Measurements from ENCODE around the gene SOX14.
A peak's percentile ranks its signal among the peaks of the same experiment; 100 is the strongest.

Gene SOX14

GRCh38 chr3:137768361-137769321 lies 4.5 kb downstream of the SOX14 start:
- no peak for DNase-seq

- no peak for DNase-seq
These were observed 5.4 kb downstream of the SOX14 start for GRCh38 chr3:137769322-137770065.

DNA sequence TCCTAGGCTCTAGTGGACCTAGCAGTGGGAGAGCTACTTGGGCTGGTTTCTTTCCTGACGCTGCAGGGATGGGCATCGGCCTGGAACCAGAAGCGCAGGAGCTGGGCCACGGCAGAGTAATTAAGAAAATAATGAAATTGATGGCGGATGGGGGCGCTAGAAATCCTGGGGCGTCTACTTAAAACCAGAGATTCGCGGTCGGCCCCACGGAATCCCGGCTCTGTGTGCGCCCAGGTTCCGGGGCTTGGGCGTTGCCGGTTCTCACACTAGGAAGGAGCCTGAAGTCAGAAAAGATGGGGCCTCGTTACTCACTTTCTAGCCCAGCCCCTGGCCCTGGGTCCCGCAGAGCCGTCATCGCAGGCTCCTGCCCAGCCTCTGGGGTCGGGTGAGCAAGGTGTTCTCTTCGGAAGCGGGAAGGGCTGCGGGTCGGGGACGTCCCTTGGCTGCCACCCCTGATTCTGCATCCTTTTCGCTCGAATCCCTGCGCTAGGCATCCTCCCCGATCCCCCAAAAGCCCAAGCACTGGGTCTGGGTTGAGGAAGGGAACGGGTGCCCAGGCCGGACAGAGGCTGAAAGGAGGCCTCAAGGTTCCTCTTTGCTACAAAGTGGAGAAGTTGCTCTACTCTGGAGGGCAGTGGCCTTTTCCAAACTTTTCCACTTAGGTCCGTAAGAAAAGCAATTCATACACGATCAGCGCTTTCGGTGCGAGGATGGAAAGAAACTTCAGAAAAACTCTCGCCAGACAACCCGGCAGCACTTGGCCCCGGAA lies 6.1 kb downstream of the SOX14 start:
- DNase-seq, result no peak

GRCh38 chr3:137770835-137771399 lies 6.8 kb downstream of the SOX14 start:
- peak; percentile 56 for DNase-seq

GRCh38 chr3:137771401-137772213 lies 7.5 kb downstream of the SOX14 start:
- no peak for DNase-seq

DNA sequence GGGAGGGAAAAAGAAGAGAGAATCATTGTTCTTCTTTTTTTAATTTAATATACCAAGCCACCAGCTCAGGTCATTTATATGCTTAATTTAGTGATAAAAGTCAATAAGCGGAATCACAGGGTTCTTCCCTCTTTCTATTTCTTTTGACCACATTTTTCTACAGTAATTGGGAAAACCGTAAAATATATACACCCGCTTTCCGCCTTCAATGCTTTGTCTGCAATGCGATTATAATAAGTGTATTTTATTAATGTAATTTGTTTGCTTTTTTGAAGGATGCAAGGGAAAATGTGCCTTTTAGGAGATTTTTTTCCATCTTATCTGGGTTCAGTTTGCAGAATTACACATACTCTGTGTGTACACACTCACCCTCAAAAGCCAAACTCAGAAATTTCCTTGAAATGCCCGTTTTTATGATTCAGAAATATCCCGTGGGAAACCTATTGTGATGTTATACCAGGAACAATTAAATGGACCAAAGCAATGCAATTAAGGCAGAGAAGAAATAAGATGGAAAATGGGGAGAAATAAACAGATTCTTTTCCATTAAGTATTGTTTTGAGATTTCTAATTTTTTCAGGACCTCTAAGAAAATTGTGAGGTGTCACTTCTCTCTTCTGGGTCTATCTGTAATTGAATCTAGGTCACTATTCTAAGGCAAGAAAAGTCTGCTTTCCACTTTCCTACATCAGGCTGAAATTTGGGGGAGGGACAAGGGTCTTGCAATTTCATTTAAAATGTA lies 8.3 kb downstream of the SOX14 start:
- no peak for DNase-seq

DNA sequence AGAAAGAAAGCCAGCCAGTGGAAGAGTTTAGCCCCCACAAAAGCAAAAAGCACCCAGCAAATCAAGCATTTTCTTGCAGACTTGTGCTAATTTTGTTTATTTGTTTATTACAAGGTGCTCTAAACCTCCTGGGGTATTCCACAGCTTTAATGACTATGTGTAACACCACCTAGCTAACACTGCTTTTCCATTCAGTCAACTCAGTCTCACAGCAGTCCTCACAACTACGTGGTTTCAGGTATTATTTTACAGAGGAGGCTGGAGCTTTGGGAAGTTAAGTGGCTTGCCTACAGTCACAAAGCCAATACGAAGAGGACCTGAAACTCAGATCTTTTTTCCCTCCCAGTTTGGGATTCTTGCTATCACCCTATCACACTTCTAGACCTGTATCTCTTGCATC lies 14.8 kb downstream of the SOX14 start:
- DNase-seq, result no peak

DNA sequence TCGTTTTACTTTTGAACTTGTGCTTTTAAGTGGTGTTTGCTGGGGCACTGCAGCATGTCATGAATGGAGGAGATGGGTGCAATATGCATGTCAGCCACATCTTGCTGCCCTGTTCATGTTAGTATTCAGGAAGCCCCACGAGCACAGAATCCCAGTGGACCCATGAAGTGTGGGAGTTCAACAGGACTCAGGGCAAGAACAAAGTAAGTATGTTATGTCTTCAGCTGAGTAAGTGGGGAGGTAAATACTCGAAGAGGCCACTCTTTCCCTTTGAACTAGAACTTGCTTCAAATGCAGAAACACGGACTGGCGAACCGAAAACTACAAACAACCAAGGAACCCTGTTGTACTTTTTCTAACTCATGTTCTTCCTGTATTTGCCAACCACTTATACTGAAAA lies 23.4 kb downstream of the SOX14 start:
- DNase-seq, result no peak

GRCh38 chr3:137789236-137789635 lies 25.1 kb downstream of the SOX14 start:
- DNase-seq, result no peak

DNA sequence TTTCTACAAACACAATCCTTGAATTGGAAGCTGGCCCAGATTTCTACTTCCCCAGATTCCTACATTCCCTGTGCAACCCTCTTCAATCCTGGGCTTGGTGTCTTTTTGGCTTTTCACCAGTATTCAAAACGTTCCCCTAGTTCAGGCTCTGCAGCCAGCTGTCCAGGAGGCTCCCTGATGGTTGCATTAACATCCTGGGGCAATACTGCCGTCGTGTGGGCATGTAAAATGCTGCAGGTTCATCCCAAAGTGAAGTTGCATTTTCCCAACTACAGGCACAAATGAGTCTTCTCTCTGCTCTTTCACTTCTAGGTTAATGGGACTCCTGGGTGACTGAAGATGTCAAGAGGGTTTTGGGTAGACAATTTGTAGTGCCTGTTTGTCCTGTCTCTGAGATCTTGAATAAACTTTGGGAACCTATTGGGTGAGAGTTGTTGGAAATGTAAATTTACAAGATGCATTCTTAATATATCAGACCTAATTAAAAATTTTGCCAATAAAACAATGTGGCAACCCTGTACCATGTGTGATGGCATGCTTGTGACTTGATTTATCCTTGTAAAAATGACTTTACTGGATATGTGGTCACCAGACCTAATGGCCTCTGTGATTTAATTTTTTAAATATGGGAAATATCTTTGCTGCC lies 28.6 kb downstream of the SOX14 start:
- peak; percentile 37 for DNase-seq

DNA sequence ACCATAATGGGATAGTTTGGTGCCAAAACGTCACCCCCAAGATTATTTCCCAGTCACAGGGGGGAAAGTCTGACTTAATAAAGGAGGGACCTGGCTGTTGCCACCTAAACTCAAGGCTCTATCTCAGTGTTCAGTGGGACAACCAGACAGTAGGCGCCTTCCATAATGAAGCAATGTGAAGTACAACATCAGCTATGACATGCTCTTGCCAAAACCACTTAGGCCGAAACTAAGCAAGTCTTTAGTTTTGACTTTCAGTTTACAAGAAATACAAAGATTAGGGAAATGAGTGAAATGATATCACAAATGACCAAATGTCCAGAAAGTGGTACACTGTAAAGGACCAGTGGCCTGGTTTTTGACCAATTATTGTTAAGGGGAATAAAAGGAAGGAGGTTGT lies 32.9 kb downstream of the SOX14 start:
- DNase-seq, result no peak

DNA sequence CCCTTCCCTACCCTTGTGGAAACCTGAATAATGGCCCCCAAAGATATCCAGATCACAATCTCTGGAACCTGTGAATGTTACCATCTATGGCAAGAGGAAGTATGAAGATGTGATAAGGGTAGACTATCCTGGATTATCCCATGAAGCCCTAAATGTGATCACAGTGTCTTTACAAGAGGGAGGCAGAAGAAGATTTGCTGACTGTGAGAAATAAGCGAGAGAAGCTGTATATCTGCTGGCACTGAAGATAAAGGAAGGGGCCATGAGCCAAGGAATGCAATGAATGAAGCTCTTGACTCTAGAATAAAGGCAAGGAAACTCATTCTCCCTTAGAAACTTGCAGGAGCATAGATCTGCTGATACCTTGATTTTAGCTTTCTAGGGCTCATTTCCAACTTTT lies 39.1 kb downstream of the SOX14 start:
- DNase-seq, result no peak

GRCh38 chr3:137807998-137808397 lies 43.9 kb downstream of the SOX14 start:
- DNase-seq, result no peak

DNA sequence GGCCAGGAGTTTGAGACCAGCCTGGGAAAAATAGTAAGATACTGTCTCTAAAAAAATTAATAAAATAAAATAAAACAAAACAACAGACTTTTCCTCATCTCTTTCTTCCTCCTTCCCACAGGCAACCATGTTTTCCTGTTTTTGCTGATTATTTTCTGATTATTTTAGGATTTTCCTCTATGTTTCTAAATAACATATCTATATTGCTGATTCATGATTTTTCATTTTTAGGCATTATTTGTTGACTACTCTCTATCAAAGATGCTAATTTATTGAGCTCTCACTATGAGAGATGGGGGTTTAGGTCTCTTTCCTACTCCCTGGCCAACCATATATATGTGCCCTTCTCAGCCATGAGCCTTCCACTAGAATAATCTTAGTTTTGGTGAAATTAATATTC lies 45.4 kb downstream of the SOX14 start:
- no peak for DNase-seq

GRCh38 chr3:137812023-137812422 lies 47.9 kb downstream of the SOX14 start:
- no peak for DNase-seq

DNA sequence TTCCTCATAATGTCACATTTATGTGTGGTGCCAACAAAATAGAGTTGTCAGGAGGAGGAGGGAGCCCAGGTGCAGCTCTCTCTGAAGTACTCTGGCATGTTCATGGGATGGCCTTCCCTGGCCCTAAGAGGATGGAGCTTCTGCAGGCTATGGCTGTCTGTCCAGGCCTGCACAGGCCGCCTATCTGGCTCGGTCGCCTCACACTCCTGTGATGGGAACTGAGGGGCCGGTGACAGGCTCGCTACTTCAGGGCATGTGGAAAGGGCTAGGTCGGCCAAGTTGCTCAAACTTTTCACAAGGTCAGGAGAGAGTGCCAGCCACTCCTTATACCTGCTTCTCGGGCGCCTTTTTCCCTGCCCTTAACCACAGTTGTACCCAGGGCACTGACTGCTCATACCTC lies 51.1 kb downstream of the SOX14 start:
- no peak for DNase-seq
